Rectal smooth muscle tissue (tissue), 1 donor: Measurements from ENCODE around the gene MAPK7.
A peak's percentile ranks its signal among the peaks of the same experiment; 100 is the strongest.

ENCODE experiments used
- H3K27ac ChIP-seq: one replicate; pipeline ENCODE4 v1.7.0; 2013; ENCODE audit warnings: low read depth, low read length, inconsistent platforms
- H3K27me3 ChIP-seq: one replicate; pipeline ENCODE4 v1.7.0; 2013; ENCODE audit warnings: low read length; ENCODE audit not compliant: control insufficient read depth, insufficient read depth
- H3K36me3 ChIP-seq: one replicate; pipeline ENCODE4 v1.7.0; 2013; ENCODE audit warnings: low read length; ENCODE audit not compliant: control insufficient read depth, insufficient read depth
- H3K4me1 ChIP-seq: one replicate; pipeline ENCODE4 v1.7.0; 2013; ENCODE audit warnings: low read length; ENCODE audit not compliant: control insufficient read depth, insufficient read depth
- H3K4me3 ChIP-seq: one replicate; pipeline ENCODE4 v1.7.0; 2013; ENCODE audit warnings: low read length
- H3K9ac ChIP-seq: one replicate; pipeline ENCODE4 v1.7.0; 2013; ENCODE audit warnings: low read length

MAPK7 gene

GRCh38 chr17:19414396-19415280 is 36.3 kb downstream of the MAPK7 start:
- H3K4me3 ChIP-seq = no peak overlapping the region
- H3K27ac ChIP-seq = no peak overlapping the region
- no peak overlapping the region for H3K9ac ChIP-seq

GRCh38 chr17:19415311-19415710 is 37.0 kb downstream of the MAPK7 start:
- no peaks in the 10 kb centered on the region for H3K4me1 ChIP-seq

More at GRCh38 chr17:19414396-19415280, 36.3 kb downstream of the MAPK7 start:
- H3K4me1 ChIP-seq = no peaks in the 10 kb centered on the region
- H3K36me3 ChIP-seq = peaks cover 2% of the 10 kb centered on the region
- H3K27me3 ChIP-seq = no peaks in the 10 kb centered on the region

GRCh38 chr17:19415806-19416775 is 37.8 kb downstream of the MAPK7 start:
- Histone ChIP-seq H3K4me3 (no peak overlapping the region), H3K27me3 (no peaks in the 10 kb centered on the region), H3K9ac (no peak overlapping the region), H3K4me1 (no peaks in the 10 kb centered on the region), H3K36me3 (peaks cover 2% of the 10 kb centered on the region), H3K27ac (no peak overlapping the region)

More at GRCh38 chr17:19415311-19415710, 37.0 kb downstream of the MAPK7 start:
- H3K27me3 ChIP-seq = no peaks in the 10 kb centered on the region
- no peak overlapping the region for H3K9ac ChIP-seq
- peaks cover 2% of the 10 kb centered on the region for H3K36me3 ChIP-seq
- no peak overlapping the region for H3K4me3 ChIP-seq
- no peak overlapping the region for H3K27ac ChIP-seq

GRCh38 chr17:19417611-19418010 is 39.3 kb downstream of the MAPK7 start:
- Histone ChIP-seq H3K27ac (no peak overlapping the region), H3K4me1 (no peaks in the 10 kb centered on the region), H3K9ac (no peak overlapping the region), H3K4me3 (no peak overlapping the region), H3K27me3 (no peaks in the 10 kb centered on the region), H3K36me3 (peaks cover 2% of the 10 kb centered on the region)

GRCh38 chr17:19418251-19418992 is 40.1 kb downstream of the MAPK7 start:
- H3K4me1 ChIP-seq = no peaks in the 10 kb centered on the region
- no peak overlapping the region for H3K4me3 ChIP-seq
- no peak overlapping the region for H3K9ac ChIP-seq
- peaks cover 2% of the 10 kb centered on the region for H3K36me3 ChIP-seq
- H3K27me3 ChIP-seq = no peaks in the 10 kb centered on the region
- H3K27ac ChIP-seq = no peak overlapping the region

- peaks cover 2% of the 10 kb centered on the region for H3K36me3 ChIP-seq
- peaks cover 5% of the 10 kb centered on the region for H3K4me1 ChIP-seq
Observed at GRCh38 chr17:19421219-19421618, 42.9 kb downstream of the MAPK7 start.

GRCh38 chr17:19421926-19422325 is 43.6 kb downstream of the MAPK7 start:
- Histone ChIP-seq H3K4me3 (no peak overlapping the region), H3K36me3 (peaks cover 2% of the 10 kb centered on the region), H3K27me3 (no peaks in the 10 kb centered on the region), H3K9ac (no peak overlapping the region), H3K27ac (no peak overlapping the region), H3K4me1 (peaks cover 5% of the 10 kb centered on the region)

More at GRCh38 chr17:19421219-19421618, 42.9 kb downstream of the MAPK7 start:
- Histone ChIP-seq H3K27me3 (no peaks in the 10 kb centered on the region), H3K4me3 (no peak overlapping the region), H3K27ac (no peak overlapping the region), H3K9ac (no peak overlapping the region)

GRCh38 chr17:19424934-19425868 is 46.9 kb downstream of the MAPK7 start:
- Histone ChIP-seq H3K36me3 (no peaks in the 10 kb centered on the region), H3K27ac (peak overlapping the region; percentile 50), H3K4me1 (peaks cover 5% of the 10 kb centered on the region), H3K4me3 (no peak overlapping the region), H3K27me3 (no peaks in the 10 kb centered on the region), H3K9ac (no peak overlapping the region)

GRCh38 chr17:19426631-19427030 is 48.3 kb downstream of the MAPK7 start:
- no peak overlapping the region for H3K9ac ChIP-seq
- H3K4me3 ChIP-seq = no peak overlapping the region
- no peak overlapping the region for H3K27ac ChIP-seq
- no peaks in the 10 kb centered on the region for H3K36me3 ChIP-seq
- H3K27me3 ChIP-seq = no peaks in the 10 kb centered on the region
- peaks cover 5% of the 10 kb centered on the region for H3K4me1 ChIP-seq

- Histone ChIP-seq H3K4me1 (no peaks in the 10 kb centered on the region), H3K27me3 (no peaks in the 10 kb centered on the region), H3K36me3 (no peaks in the 10 kb centered on the region), H3K27ac (no peak overlapping the region), H3K9ac (no peak overlapping the region), H3K4me3 (no peak overlapping the region)
Observed at GRCh38 chr17:19431691-19432090, 53.4 kb downstream of the MAPK7 start.
